ENCODE data around the gene SPATA16. TPM values are rescaled to one million over a fixed set of nuclear protein-coding genes. Genes with fewer than 3 reads are reported as not detected.
A peak's percentile ranks its signal among the peaks of the same experiment; 100 is the strongest.
"Not testable (repeated sequence)": the region's sequence is repeated elsewhere in the genome, so short reads cannot be mapped to it uniquely, and the experiment has no call there.

The SPATA16 gene
- total RNA-seq, 1 donor from 2014 or later, result not detected

- Mint-ChIP-seq H3K27me3 (peaks cover 1% of the 10 kb centered on the region), H3K36me3 (ENCODE audit: low read depth) (no peaks in the 10 kb centered on the region), H3K4me3 (no peak overlapping the region), H3K27ac (no peak overlapping the region), H3K4me1 (no peaks in the 10 kb centered on the region), H3K9me3 (no peaks in the 10 kb centered on the region)
- intact Hi-C loops (cut with micrococcal nuclease), result no loop called here
- no peak for DNase-seq
Measured at GRCh38 chr3:172885704-172886103, 255.3 kb downstream of the SPATA16 start.

GRCh38 chr3:172882563-172882962 is 258.5 kb downstream of the SPATA16 start:
- Mint-ChIP-seq H3K27me3 (no peaks in the 10 kb centered on the region), H3K4me1 (no peaks in the 10 kb centered on the region), H3K36me3 (ENCODE audit: low read depth) (no peaks in the 10 kb centered on the region), H3K9me3 (peaks cover 5% of the 10 kb centered on the region), H3K27ac (no peak overlapping the region), H3K4me3 (no peak overlapping the region)
- intact Hi-C loops (cut with micrococcal nuclease), result no loop called here
- peak; percentile 46 for DNase-seq

- H3K4me1 Mint-ChIP-seq, result not testable (repeated sequence)
Measured at GRCh38 chr3:172879381-172879780, 261.7 kb downstream of the SPATA16 start.

GRCh38 chr3:172877011-172877410 is 264.0 kb downstream of the SPATA16 start:
- intact Hi-C loops (cut with micrococcal nuclease), result no loop called here

More at GRCh38 chr3:172879381-172879780, 261.7 kb downstream of the SPATA16 start:
- H3K27me3 Mint-ChIP-seq; H3K36me3 Mint-ChIP-seq (ENCODE audit: low read depth); H3K9me3 Mint-ChIP-seq; H3K27ac Mint-ChIP-seq; H3K4me3 Mint-ChIP-seq; intact Hi-C loops (cut with micrococcal nuclease): not testable (repeated sequence)
- peak; percentile 26 for DNase-seq

GRCh38 chr3:172876297-172876696 is 264.7 kb downstream of the SPATA16 start:
- Mint-ChIP-seq H3K27ac (no peak overlapping the region), H3K9me3 (peaks cover 5% of the 10 kb centered on the region), H3K27me3 (no peaks in the 10 kb centered on the region), H3K4me1 (no peaks in the 10 kb centered on the region), H3K4me3 (no peak overlapping the region), H3K36me3 (ENCODE audit: low read depth) (no peaks in the 10 kb centered on the region)
- DNase-seq, result no peak
- intact Hi-C loops (cut with micrococcal nuclease), result no loop called here

More at GRCh38 chr3:172877011-172877410, 264.0 kb downstream of the SPATA16 start:
- Mint-ChIP-seq H3K27me3 (no peaks in the 10 kb centered on the region), H3K4me3 (no peak overlapping the region), H3K27ac (no peak overlapping the region), H3K9me3 (peaks cover 5% of the 10 kb centered on the region), H3K4me1 (no peaks in the 10 kb centered on the region), H3K36me3 (ENCODE audit: low read depth) (no peaks in the 10 kb centered on the region)
- peak; percentile 16 for DNase-seq

GRCh38 chr3:172875039-172875438 is 266.0 kb downstream of the SPATA16 start:
- H3K4me3 Mint-ChIP-seq, result no peak overlapping the region
- H3K36me3 Mint-ChIP-seq (ENCODE audit: low read depth), result no peaks in the 10 kb centered on the region
- no peak overlapping the region for H3K27ac Mint-ChIP-seq
- peaks cover 2% of the 10 kb centered on the region for H3K27me3 Mint-ChIP-seq
- DNase-seq, result peak; percentile 28
- intact Hi-C loops (cut with micrococcal nuclease), result no loop called here
- no peaks in the 10 kb centered on the region for H3K4me1 Mint-ChIP-seq
- H3K9me3 Mint-ChIP-seq, result peaks cover 5% of the 10 kb centered on the region

GRCh38 chr3:172869784-172870518 is 271.1 kb downstream of the SPATA16 start:
- no peaks in the 10 kb centered on the region for H3K4me1 Mint-ChIP-seq
- no peak overlapping the region for H3K27ac Mint-ChIP-seq
- H3K4me3 Mint-ChIP-seq, result no peak overlapping the region
- no peaks in the 10 kb centered on the region for H3K36me3 Mint-ChIP-seq (ENCODE audit: low read depth)
- intact Hi-C loops (cut with micrococcal nuclease), result no loop called here
- H3K27me3 Mint-ChIP-seq, result peaks cover 8% of the 10 kb centered on the region
- H3K9me3 Mint-ChIP-seq, result no peaks in the 10 kb centered on the region
- DNase-seq, result no peak

- Mint-ChIP-seq H3K4me1 (no peaks in the 10 kb centered on the region), H3K27me3 (peaks cover 8% of the 10 kb centered on the region), H3K9me3 (no peaks in the 10 kb centered on the region), H3K4me3 (no peak overlapping the region), H3K36me3 (ENCODE audit: low read depth) (no peaks in the 10 kb centered on the region), H3K27ac (no peak overlapping the region)
- no peak for DNase-seq
- intact Hi-C loops (cut with micrococcal nuclease), result no loop called here
Measured at GRCh38 chr3:172869368-172869771, 271.7 kb downstream of the SPATA16 start.

GRCh38 chr3:172868582-172869200 is 272.3 kb downstream of the SPATA16 start:
- Mint-ChIP-seq H3K27ac (no peak overlapping the region), H3K9me3 (no peaks in the 10 kb centered on the region), H3K36me3 (ENCODE audit: low read depth) (no peaks in the 10 kb centered on the region), H3K27me3 (peaks cover 8% of the 10 kb centered on the region), H3K4me1 (no peaks in the 10 kb centered on the region), H3K4me3 (no peak overlapping the region)
- intact Hi-C loops (cut with micrococcal nuclease), result no loop called here
- no peak for DNase-seq

- intact Hi-C loops (cut with micrococcal nuclease); H3K9me3 Mint-ChIP-seq; H3K27me3 Mint-ChIP-seq; H3K27ac Mint-ChIP-seq; H3K36me3 Mint-ChIP-seq (ENCODE audit: low read depth); H3K4me3 Mint-ChIP-seq; H3K4me1 Mint-ChIP-seq; DNase-seq: not testable (repeated sequence)
Measured at GRCh38 chr3:172866726-172867350, 274.2 kb downstream of the SPATA16 start.

- Mint-ChIP-seq H3K4me3 (no peak overlapping the region), H3K4me1 (no peaks in the 10 kb centered on the region), H3K27me3 (peaks cover 13% of the 10 kb centered on the region), H3K36me3 (ENCODE audit: low read depth) (no peaks in the 10 kb centered on the region), H3K9me3 (no peaks in the 10 kb centered on the region), H3K27ac (no peak overlapping the region)
- intact Hi-C loops (cut with micrococcal nuclease), result no loop called here
- DNase-seq, result no peak
Measured at GRCh38 chr3:172859041-172859440, 282.0 kb downstream of the SPATA16 start.

GRCh38 chr3:172856795-172857742 is 284.0 kb downstream of the SPATA16 start:
- no peak overlapping the region for H3K4me3 Mint-ChIP-seq
- no peaks in the 10 kb centered on the region for H3K4me1 Mint-ChIP-seq
- DNase-seq, result no peak
- no peak overlapping the region for H3K27ac Mint-ChIP-seq
- no peaks in the 10 kb centered on the region for H3K9me3 Mint-ChIP-seq
- intact Hi-C loops (cut with micrococcal nuclease), result no loop called here
- peaks cover 11% of the 10 kb centered on the region for H3K27me3 Mint-ChIP-seq
- no peaks in the 10 kb centered on the region for H3K36me3 Mint-ChIP-seq (ENCODE audit: low read depth)

GRCh38 chr3:172855037-172855436 is 286.0 kb downstream of the SPATA16 start:
- Mint-ChIP-seq H3K27me3 (peaks cover 17% of the 10 kb centered on the region), H3K4me1 (no peaks in the 10 kb centered on the region), H3K27ac (no peak overlapping the region), H3K36me3 (ENCODE audit: low read depth) (no peaks in the 10 kb centered on the region), H3K9me3 (no peaks in the 10 kb centered on the region), H3K4me3 (no peak overlapping the region)
- DNase-seq, result no peak
- intact Hi-C loops (cut with micrococcal nuclease), result no loop called here
